GM18861 (cell line): ENCODE data around the gene TMEM14A.
"Not testable (repeated sequence)": the region's sequence is repeated elsewhere in the genome, so short reads cannot be mapped to it uniquely, and the experiment has no call there.

Source experiments
- ATAC-seq: cut with Tn5 transposase; IDR thresholded peaks from one replicate; pipeline ENCODE4 v1.9.1; 2021; ENCODE audit not compliant: unreplicated experiment

Gene TMEM14A

DNA sequence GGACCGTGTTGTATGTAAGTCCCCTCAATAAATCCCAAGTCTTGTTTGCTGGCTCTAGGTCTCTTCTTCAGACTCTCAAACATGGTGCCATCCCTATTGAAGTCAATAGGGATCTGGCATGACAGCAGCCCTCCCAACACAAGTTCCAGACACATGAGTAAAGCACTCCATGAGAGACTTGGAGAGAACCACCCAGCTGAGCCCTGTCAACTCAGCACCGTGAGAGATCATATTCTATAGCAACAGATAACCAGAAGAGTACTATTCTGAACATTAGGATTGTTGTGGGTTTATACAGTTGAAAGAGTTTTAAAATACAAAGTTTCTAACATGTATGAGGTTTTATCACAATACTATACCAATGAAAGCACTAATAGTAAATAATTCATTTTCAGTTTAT lies 23.5 kb downstream of the TMEM14A start:
- no peak for ATAC-seq

DNA sequence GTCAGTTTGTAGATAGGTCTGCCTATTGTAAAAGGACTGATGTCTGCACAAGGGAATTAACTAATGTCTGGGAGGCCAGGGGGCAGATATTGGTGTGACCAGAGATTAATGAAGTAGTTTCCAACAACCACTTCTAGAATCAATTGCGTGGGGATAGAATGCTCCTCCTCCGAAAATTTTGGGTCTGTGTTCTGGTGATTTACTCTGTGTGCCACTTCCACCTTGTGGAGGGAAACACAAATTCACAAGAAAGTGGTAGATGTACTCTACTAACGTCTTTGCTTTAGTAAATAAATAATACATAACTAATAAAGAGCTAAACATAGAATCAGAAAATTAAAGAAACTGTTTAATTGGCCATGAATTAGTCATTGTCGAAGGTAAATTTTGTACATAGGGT lies 25.5 kb downstream of the TMEM14A start:
- ATAC-seq: no peak

DNA sequence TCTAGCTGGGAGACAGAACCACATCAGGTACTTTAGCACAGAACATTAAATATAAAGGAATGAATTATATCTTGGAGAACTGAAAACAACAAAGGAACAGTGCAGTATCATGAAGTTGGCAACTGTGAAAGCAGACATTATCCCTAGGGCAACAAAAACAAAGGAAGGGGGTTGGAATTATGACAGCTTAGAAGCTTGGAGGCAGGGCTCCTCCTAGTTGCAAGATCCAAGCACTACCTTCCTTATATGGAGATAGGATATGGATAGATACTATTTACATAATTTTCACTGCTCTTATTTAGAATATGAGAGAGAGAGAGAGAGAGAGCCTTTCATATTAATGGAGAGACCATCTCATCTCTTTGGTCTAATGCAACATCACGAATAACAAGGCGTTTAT lies 27.0 kb downstream of the TMEM14A start:
- no peak for ATAC-seq

DNA sequence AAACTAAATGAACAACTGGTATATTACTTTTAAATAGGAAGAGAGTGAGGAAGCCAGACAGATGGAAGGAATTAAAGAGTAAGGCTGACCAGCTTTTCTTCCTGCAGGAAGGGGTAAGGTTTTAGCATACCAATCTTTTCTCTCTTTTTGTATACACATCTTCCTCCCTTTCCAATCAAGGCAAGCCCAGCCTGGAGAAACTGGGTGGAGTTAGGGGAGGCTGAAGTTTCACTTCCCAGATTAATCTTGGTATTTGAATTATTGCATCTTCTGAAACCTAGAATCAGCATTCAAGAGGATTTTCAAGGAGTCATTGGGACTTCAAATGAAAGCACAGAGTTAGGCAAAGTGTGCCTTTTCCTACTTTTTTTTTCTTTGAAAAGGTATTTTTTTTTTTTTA lies 33.1 kb downstream of the TMEM14A start:
- no peak for ATAC-seq

DNA sequence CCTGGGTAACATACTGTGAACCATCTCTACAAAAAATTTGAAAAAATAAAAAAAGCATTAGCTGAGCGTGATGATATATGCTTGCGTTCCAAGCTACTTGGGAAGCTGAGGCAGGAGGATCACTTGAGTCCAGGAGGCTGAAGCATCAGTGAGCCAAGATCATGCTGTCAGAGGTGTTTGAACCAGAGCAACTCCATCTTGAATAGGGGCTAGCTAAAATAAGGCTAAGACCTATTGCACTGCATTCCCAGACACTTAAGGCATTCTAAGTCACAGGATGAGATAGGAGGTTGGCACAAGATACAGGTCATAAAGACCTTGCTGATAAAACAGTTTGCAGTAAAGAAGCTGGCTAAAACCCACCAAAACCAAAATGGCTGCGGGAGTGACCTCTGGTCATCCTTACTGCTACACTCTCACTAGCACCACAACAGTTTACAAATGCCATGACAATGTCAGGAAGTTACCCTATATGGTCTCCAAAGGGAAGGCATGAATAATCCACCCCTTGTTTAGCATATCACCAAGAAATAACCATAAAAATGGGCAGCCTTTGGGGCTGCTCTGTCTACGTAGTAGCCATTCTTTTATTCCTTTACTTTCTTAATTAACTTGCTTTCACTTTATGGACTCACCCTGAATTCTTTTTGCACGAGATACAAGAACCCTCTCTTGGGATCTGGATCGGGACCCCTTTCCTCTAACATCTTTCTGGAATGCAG lies 34.0 kb downstream of the TMEM14A start:
- not testable (repeated sequence) for ATAC-seq

DNA sequence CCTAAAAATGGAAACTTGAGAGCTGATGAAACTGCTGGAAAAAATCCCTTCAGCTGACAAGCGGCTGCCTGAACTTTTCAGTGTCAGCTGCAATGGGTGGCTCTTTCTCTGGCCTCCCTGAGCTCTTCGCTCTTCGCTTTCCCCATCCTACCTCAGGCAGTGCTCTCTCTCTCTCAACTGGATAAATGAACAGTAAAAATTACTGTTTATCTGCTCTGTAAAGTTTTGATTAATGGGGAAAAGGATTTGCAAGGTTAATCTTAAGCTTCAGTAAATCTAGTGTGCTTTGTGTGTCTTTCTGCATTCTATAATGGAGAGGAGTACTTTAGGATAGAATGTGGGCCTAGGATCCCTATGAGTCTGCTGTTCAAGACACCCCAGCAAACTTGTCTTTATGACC lies 35.1 kb downstream of the TMEM14A start:
- no peak for ATAC-seq

DNA sequence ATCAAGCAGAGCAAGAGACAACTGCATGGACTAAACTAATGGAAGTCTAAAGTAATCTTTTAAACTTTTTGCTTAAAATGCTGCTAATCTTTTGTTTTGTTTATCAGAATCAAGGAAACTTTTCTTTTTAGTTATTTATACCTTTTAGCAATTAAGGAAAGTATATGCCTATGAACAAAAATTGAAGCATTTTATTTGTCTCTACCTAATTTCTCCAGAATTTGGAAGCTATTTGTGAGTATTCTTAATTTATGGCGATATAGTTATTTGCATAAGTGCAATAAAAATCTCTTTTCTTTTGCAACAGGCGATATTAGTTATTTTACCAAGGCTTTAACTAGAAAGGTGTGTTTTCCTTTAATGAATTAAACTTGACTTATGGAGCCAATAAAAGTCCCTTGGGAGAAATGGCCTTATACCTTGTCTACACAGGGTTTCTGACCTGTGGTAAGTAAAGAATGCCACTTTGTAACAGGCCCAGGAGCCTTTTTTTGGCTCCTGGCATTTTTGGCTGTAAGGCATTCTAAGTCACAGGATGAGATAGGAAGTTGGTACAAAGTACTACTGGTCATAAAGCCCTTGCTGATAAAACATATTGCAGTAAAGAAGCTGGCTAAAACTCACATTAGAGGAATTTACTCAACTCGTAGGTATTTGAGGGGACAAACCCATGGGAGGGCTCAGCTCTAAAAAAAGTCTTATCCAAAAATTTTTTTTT lies 37.2 kb downstream of the TMEM14A start:
- no peak for ATAC-seq

DNA sequence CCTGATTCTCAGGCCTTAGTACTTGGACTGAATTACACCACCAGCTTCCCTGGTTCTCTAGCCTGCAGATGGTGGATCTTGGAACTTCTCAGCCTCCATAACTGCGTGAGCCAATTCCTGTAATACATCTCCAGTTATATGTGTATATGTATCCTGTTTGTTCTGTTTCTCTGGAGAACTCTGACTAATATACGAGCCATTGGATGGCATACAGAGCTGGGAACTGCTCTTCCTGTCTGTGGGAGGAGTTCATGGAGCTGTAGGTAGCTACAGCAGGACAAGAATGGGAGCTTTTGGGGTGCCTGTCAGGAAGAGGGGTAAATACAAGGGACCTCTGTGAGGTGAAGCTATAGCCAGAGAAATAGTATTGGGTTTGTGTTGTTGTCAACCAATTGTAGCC lies 41.2 kb downstream of the TMEM14A start:
- ATAC-seq: no peak

DNA sequence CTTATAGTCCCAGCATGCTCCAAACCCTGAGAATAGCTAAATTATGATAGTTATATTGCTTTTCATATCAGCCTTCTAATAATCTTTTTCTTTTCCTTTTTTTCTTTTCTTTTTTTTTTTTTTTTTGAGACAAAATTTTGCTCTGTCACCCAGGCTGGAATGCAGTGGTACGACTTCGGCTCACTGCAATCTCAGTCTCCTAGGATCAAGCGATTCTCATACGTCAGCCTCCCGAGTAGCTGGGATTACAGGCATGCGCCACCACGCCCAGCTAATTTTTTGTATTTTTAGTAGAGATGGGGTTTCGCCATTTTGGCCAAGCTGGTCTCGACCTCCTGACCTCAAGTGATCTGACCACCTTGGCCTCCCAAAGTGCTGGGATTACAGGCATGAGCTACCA lies 43.8 kb downstream of the TMEM14A start:
- not testable (repeated sequence) for ATAC-seq

DNA sequence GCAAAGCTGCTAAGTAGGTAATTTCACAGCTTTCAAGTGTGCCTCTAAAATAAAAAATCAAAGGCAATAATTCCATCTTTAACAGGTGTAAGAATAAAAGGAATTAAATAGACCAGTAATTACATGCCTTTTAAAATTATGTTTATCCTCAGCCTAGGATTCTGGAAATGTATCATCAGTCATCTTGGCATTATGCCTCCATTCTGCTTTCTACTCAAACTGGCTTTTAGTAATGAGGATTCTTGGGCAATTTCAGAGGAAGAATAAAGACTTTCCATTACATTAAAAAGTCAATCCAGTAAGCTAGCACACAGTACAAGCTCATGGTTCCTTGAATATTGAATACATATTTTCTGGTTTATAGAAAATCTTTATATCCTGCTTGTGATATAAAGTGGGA lies 47.6 kb downstream of the TMEM14A start:
- ATAC-seq: no peak

DNA sequence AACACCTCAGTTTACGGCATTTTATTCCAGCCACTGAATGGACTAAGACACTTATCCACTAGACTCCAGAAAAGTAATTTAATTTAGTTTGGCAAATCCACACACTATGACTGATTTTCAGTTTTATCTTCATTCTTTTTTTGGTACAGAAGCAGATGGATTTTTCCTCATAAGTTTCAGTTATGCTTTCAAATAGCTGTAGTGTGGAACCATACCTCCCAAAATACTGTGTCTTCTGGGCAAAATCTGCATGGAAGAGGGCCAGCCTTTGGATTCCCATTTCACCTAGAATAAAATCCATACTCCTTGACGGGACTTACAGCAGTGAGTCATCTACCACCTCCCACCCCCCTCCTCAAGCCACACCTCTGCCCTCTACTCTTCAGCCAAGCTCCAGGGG lies 49.4 kb downstream of the TMEM14A start:
- no peak for ATAC-seq

DNA sequence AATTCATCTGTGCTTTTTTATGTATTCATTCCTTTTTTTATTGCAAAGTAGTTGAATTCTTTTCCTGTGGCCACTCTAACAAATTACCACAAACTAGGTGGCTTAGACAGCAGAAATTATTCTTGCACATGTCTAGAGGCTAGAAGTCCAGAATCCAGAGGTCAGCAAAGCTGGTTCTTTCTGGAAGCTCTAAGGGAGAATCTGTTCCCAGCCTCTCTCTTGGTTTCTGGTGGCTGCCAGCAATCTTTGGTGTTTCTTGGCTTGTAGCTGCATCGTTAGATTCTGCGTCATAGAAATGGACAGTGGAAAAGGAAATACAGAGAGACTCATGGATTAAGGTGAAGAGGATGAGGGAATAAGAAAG lies 53.1 kb downstream of the TMEM14A start:
- no peak for ATAC-seq

DNA sequence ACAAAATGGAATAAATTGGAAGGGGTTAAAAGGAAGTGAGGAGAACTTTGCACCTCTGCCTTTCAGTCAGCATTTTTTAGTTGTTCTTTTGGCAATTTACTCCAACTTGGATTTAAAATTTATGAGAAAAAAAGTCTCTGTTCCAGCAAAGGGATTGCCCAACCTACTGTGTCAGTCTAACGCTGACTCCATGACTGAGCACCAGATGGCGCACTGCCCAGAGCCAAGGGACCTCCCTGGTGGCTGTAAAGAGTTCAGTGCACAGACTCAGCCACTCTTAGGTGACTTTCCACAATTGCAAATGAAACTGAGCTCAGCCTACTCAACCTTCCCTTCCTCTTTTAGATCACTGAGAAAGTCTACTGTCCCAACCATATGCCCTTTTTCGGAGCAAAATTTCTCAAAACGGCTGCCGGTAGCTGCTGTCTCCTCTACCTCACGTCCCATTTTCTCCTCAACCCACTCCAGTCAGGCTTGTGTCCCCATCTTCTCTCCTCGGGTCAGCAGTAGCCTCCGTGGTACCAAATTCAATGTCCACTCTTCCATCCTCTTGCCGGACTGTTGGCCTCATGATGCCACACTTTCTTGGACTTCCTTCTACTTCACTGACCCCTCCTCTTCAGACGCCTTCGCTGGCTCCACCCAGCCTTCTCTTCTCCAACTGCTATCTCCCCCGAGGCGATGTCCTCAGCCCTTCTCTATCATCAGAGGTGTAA lies 53.7 kb downstream of the TMEM14A start:
- ATAC-seq: peak; percentile 99

DNA sequence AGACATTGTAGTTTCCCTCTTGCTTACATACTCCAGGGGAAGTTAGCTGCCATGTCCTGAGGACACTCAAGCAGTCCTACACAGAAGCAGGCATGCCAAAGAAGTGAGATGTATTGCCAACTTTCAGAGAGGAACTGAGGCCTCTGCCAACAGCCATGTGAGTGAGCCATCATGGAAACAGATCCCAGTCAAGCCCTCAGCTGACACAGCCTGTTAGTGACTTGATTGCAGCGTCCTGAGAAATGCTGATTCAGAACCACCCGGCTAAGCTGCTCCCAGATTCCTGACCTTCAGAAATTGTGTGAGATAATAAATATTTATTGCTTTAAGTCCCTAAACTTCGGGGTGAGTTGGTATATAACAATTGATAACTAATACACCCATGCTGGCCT lies 54.2 kb downstream of the TMEM14A start:
- ATAC-seq: no peak

DNA sequence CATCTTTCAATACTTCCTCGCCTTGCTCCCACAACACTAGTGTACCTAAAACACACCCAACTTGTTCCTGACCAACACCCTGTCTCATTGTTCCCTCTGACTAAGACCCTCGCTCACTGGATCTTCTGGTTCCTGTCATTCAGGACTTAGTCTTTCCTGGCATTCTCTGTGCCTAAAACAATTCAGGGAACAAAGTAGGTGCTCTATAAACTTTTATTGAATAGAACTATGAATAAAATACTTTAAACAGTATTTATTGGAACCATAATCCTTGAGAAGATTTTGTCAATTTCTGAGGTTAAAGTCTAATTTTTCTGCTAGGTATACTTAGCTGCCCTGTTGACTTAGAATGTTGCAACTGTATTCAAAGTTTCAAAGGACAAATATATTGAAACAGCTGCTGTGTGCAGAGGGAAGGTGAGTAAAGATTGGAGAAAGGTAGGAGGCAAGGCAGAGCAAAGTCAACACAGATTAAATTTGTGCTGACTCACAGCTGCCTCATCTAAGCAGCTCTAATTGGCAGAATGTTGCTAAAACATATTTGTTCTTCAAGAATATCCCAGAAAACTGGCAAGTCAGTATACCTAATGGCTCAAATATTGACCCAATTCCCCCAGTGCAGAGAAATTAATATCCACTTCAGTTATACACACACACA lies 54.8 kb downstream of the TMEM14A start:
- no peak for ATAC-seq

DNA sequence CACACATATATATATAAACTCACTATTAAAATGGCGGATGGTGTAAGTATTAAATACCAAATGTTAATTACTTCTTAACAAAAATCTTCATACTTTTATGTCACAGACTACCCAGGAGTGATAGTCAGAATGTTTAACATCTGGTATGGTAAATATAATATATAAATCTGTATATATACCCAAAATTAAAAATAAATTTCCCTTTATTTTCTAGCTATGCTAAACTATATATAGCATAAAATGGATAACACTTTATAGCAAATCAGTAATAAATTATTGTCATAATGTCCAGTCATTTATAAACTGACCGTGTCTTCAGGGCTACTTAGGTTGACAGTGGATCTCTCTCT lies 55.3 kb downstream of the TMEM14A start:
- ATAC-seq: no peak

DNA sequence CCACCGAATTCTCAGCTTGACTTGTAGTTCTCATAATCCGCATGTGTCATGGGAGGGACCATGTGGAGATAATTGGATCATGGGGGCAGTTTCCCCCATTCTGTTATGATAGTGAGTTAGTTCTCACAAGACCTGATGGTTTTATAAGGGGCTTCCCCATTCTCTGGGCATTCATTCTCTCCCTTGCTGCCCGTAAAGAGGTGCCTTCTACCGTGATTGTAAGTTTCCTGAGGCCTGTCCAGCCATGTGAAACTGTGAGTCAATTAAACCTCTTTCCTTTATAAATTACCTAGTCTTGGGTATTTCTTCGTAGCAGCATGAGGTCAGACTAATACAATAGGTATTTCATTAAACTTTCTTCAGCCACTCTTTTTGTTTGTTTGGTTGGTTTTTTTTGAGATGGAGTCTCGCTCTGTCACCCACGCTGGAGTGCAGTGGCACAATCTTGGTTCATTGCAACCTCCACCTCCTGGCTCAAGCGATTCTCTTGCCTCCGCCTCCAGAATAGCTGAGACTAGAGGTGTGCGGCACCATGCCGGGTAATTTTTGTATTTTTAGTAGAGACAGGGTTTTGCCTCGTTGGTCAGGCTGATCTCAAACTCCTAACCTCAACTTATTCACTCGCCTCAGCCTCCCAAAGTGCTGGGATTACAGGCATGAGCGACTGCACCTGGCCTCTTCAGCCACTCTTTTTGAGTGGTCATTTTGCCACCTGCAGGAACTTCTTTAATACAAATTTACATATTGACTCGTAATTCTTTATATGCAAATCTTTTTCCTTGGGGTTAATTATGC lies 56.0 kb downstream of the TMEM14A start:
- ATAC-seq: no peak

DNA sequence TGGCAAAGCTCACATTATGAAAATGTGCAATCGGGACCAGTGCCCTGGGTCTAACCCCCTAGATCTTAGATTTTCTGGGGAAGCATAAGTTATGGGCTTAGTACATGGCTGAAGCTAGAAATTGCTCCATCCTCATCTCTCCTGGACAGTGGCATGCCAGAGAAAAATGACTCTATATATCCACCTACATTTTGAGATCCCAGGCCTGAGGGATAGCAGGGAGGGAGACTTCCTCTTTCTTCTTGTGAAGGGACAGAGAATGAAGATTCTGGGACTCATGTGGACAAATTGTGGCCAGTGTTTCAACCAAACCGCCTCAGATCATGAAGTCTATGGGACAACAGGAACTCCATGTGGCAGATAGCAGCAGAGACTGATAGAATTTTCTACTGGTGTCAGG lies 57.0 kb downstream of the TMEM14A start:
- ATAC-seq: no peak

DNA sequence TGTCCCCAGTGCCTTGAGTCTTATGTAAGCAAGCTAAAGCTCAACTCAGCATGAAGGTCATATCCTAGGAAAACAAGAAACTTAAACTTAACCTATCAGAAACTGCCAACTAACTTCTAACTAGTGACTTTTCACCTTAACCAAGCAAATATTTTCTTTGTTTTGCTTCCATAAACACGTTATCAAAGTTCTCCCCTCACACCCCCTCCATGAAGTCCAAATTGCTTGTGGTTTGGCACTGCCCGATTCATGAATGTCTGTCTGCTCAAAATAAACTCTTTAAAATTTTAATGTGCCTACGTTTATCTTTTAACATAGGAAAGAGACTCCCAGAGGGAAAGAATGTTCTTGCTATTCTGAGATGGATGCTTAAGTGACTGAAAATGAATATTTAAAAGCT lies 57.5 kb downstream of the TMEM14A start:
- ATAC-seq: no peak

DNA sequence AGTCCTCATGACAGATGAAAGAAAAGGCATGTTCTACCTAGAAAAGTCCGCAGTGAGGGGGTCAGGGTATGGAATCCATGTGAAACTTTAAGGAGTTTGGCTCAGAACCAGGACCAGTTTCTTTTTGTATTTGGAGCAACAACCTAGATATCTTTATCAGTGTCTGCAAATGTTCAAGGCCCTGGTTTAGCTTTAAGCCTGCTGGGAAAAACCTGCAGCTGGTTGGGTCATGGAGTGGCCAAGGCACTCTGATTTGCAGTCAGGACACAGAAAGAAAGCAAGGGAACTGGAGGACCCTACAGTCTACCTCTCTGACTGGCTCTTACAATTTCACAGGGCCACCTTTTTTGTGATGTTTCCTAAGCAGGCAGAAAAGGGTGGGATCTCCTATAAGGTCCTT lies 58.7 kb downstream of the TMEM14A start:
- ATAC-seq: no peak

DNA sequence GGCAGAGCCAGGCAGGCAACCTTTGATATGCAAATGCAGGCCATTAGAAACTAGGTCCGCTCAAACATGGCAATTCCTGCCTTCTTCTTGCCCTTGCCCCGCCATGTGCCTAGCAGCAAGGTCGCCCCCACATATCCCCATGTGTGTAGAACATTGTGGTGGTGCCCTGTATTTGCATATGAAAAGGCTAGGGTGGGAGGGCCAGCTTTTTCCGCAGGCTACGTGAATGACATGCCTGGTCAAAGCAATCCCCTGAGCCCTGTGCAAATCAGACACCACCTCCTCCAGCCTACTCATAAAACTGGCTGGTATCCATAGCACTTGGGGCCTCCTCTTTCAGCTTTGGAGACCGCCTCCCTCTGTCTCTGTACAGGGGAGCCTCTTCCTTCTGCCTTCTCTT lies 60.8 kb downstream of the TMEM14A start:
- no peak for ATAC-seq
